Pulmonary artery endothelial cell (primary cell): ENCODE measurements around the gene TBC1D22A. TPM values are rescaled to one million over a fixed set of nuclear protein-coding genes. Genes with fewer than 3 reads are reported as not detected.

Experiments
- DNase-seq: peaks from one replicate; pipeline ENCODE4 v3.0.0-alpha.2; 2011; ENCODE audit warnings: low read depth, low spot score
- total RNA-seq: library from RNA; depleted of rRNA; stranded (reverse); fragments of >200 nt; gene quantifications from 2 replicates; pipeline ENCODE4 v1.2.3, GENCODE V29; 2014

Gene TBC1D22A
- total RNA-seq, 1 donor from 2014 or later = 17.4 TPM

DNA sequence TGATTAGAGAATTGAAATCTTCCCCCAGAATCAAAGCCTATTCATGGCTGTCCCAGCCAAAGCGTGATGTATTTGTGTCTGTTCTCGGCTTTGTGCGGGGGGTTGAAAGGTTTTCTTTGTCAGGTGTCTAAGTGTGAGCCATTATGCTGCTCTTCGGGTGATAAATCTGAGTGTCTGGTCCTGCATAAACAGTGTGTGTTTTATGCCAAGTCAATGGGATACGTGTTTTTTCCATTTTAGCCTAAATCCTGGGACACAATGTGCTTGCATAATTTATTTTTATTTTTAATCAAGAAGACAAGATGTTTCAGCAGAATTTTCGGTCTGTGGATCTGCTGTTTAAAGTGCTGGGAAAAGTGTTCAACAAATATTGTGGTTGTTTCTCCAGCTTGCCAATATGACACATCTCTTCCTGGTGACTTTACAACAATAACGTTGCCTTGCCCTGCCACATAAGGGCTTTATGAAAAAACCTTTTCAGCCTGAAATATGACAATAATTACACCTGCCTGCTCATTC, 267.8 kb downstream of the TBC1D22A start:
- DNase-seq = no peak

- no peak for DNase-seq
Measured at GRCh38 chr22:47030881-47031627, 268.6 kb downstream of the TBC1D22A start.

DNA sequence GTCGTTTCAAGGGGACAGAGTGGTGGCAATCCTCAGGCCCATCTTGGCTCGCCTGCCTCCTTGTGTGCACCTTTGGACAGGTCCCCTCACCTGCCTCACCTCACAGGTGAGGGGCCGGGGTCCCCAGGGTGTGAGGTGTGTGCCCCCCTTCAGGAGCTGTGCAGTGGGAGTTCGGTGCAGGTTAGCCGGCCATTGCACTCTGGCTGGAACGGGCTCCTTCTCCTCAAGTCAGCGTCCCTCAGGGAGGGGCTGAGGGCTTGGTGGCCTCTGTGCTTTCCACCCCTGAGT, 269.1 kb downstream of the TBC1D22A start:
- DNase-seq = no peak

DNA sequence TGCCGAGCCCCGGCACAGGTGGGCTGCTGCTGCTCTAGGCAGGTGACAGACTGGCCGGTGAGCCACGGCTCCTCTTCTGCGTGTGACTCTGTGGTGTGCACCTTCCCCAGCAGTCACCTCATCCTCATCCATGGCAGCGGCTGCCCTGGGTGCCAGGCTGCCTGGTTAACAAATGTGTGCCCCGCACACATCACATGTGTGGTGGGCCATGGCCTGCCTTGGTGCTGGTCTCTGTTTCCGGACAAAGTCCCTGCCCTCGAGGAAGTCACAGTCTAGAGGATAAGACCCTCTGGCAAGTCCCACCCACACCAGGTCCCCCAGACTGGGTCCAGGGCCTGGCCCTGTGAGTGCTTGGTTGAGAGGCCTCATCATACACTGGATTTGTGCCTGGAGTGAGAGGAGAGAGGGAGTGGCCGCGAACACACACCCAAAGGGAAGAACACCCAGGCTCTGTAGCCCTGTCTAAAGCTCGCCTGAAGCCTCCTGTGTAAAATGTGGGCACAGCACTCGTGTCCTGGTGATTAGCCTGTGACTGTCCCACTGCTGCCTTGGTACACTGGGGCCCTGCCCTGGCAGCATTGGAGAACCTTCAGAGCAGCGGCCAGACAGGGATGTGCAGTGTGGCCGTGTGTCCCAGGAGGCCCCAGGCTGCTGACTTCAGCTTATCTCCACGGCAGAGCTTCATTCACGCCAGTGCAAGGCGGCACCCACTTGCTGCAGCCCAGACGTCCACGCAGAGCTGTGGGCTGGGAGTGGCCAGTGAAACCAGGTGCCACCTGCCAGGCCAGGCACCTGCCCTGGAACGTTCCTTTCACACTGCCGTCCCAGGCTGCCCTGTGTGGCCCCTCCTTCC, 269.9 kb downstream of the TBC1D22A start:
- DNase-seq = no peak

GRCh38 chr22:47032956-47033647, 270.7 kb downstream of the TBC1D22A start:
- DNase-seq = no peak

- no peak for DNase-seq
Measured at GRCh38 chr22:47033648-47034000, 271.2 kb downstream of the TBC1D22A start.

DNA sequence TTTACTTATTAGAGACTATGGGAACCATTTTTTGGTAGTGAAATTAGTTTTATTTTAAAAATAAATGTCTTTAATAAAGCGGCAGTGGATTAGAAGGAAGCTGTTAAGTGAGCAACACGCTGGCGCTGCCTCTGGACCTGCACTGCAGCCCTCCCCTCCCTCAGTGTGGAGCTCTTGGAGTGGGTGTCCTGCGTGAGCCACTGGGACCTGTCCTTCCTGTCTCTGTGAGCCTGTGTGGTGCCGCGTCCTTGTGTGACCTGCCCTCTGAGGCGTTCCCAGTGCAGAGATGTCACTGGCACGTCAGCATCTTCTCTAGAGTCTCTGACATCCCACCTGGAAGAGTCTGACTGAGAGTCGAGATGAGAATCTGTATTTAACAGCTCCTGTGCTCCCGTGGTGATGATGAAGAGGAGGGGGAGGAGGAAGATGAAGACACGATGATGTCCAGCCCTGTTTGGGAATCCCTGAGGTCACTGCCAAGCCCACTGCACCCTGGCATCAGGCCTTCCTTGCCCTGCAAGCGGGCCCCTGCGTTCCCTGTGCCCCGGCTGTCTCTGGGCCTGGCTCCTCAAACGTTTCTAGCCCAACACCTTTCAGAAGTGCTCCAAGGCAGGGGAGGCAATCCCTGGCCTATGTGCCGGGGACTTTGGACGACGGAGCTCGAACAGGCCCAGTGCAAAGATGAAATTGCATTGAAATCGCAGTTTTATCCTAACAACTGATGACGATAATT, 271.8 kb downstream of the TBC1D22A start:
- DNase-seq = no peak

- DNase-seq = no peak
Measured at GRCh38 chr22:47034905-47035419, 272.5 kb downstream of the TBC1D22A start.

- DNase-seq = no peak
Measured at GRCh38 chr22:47035425-47035881, 273.0 kb downstream of the TBC1D22A start.

- DNase-seq = no peak
Measured at GRCh38 chr22:47036352-47036751, 273.9 kb downstream of the TBC1D22A start.

DNA sequence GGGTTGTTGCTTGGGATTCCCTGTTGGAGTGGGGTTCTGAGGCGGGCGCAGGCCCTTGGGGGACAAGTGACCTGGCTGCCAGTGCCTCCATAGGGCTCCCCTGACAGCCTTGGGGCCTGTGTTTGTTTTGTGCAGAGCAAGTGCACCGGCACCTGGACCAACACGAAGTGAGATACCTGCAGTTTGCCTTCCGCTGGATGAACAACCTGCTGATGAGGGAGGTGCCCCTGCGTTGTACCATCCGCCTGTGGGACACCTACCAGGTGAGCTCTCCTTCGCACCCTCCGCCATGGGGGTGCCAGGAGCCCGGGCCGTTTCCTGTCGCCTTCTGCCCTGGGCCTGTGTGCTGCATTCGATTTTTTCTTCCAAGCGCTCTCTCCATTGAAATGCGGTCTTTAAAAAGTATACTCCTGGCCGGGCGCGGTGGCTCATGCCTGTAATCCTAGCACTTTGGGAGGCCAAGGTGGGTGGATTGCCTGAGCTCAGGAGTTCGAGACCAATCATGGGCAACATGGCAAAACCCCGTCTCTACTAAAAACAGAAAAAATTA, 274.6 kb downstream of the TBC1D22A start:
- no peak for DNase-seq

- DNase-seq = no peak
Measured at GRCh38 chr22:47038206-47038835, 275.9 kb downstream of the TBC1D22A start.

- DNase-seq = no peak
Measured at GRCh38 chr22:47039356-47039755, 276.9 kb downstream of the TBC1D22A start.

GRCh38 chr22:47040486-47041270, 278.2 kb downstream of the TBC1D22A start:
- DNase-seq = no peak

DNA sequence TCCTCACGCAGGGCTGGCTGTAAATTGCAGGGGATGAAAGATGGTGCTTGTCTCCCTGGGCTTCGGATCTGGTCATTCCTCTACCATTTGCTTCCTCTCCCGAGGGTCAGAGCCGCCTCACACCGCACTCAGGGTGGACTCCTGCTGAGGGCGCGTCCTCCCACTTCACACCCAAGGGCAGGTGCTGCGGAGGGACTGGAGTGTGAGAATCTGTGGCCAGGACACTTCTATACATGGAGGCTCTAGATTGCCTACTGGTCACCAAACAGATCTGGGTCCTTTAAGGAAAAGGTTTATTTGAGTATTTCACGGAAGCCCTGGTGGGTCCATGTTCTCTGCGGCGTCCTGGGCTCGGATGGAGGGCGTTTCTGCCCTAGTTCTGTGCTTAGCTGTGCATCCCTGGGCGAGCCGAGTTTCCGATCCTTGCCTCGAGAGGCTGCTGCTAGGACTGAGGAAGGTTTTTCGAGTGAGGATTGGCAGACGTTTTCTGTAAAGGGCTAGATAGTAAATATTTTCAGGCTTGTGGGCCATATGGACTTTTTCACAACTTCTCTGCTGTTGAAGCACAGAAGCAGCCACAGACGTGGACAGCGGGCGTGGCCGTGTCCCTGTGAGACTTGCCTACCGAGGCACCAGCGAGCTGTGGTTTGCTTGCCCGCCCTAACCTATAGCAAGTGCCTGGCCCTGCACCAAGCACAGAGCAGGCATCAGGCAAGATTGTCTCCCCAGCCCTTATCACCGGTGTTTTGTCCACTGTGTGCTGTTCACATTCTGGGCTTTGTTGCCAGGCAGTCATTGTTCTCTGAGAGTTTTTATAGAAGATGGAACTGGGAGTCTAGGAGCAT, 279.0 kb downstream of the TBC1D22A start:
- no peak for DNase-seq

GRCh38 chr22:47042116-47042825, 279.8 kb downstream of the TBC1D22A start:
- DNase-seq = no peak

- DNase-seq = no peak
Measured at GRCh38 chr22:47042861-47043496, 280.5 kb downstream of the TBC1D22A start.
